CD4-positive, alpha-beta T cell treated with Interleukin-12 subunit alpha and Interleukin-12 subunit beta, for 1 hour (primary cell): ENCODE measurements around the gene ATOX1.
"Not testable (repeated sequence)": the region's sequence is repeated elsewhere in the genome, so short reads cannot be mapped to it uniquely, and the experiment has no call there.

Experiments used
- DNase-seq: peaks from one replicate; pipeline ENCODE4 v3.0.0-alpha.2; 2020

The ATOX1 gene, protein sequence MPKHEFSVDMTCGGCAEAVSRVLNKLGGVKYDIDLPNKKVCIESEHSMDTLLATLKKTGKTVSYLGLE

DNA sequence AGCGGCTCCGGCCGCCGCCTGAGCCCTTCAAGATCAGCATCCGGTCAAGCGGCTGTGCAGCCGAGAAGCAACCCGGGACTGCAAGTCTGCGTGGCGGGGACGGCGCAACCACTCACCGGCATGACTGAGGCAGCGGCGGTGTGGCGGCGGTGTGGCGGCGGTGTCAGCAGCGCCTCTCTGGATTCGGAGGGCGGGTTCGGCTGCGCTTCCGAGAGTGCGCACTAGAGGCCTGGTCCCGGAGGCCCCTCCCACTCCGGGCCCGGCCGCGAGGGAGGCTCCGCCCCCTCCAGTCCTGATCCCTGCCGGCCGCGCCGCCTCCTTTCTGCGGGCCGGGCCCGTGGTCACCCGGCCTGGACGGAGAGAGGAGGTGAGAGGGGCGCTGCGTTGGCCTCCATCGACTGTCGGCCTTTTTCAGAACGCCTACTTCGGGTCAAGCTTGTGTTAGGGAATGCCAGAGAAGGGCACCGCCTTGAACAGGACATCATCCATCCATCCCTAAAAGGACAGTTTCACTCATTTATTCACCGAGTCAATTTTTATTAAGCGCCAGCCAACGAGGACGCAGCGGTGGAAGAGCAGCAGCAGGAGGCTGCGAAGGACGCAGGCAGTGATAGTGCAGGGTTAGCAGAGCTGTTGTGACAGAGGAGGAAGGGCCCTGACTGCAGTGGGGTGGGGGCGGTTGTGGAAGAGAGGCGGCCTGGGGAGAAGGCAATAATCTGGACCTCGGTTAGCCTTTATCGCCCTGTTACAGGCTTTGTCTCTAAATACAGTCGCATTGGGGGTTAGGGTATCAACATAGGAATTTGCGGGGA, at the start of gene ATOX1:
Gene ATOX1, minus strand, starts transcription at position 202 of the 812 bp plus-strand sequence. Its CDS starts 80 bp downstream, at position 122.
- peak; percentile 92 for DNase-seq

DNA sequence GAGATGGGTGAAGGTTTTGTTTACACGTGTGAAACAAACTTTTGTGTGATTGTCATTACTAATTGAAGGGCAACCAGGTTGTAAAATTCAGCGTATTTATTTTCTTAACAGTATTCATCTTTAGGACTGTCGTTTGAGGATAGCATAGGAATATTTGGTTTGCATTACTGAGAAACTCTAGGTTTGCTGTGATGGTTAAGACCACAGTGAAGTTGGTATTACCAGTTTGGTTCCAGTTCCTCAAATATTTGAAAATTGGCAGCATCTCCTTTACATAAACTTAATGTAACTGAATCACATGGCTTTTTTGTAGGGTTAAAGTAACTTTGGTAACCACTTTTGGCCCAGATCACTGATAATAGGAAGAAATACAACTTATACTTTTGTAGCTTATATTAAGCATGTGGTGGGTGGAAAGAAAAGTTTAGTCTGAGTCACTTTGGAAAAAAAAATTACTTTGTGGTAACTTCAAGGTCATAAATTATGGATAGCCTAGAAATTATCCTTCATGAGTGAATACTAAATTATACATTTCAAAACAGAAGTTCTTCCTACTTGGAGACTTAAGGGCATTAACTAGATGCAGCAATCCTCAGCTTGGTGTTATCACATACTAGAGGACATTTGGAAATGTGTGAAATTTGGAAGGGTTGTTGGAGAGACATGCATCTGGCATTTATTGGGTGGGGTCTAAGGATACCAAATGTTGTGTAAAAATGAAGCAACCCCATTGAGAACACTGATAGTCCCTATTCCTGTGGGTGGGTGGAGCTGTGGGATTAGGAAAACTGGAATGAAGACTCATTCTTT, 47.2 kb upstream of the ATOX1 start:
- no peak for DNase-seq

DNA sequence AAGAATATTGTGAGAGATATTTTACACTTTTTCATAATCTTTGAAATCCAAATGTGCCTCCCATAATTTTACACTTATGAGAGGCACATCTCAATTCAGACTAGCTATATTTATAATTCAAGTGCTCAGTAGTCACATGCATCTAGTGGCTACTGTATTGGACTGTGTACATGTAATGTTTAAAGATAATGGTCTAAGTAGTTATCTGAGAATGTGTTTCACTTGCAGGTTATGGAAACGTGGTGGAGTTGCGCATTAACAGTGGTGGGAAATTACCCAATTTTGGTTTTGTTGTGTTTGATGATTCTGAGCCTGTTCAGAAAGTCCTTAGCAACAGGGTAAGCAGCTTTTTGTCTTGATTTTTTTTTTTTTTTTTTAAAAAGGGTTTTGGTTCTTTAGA, 42.1 kb upstream of the ATOX1 start:
- no peak for DNase-seq

DNA sequence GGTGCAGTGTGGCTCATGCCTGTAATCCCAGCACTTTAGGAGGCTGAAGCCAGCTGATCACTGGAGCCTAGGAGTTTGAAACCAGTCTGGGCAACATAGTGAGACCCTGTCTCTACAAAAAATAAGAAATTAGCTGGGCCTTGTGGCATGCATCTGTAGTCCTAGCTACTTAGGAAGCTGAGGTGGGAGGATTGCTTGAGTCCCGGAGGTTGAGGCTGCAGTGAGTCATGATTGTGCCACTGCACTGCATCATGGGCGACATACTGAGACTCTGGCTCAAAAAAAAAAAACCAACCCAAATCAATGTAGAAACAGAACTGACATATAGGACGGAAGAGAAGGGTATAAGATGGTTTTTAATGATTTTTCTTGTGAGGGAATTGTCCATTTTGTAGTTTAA, 41.0 kb upstream of the ATOX1 start:
- no peak for DNase-seq

DNA sequence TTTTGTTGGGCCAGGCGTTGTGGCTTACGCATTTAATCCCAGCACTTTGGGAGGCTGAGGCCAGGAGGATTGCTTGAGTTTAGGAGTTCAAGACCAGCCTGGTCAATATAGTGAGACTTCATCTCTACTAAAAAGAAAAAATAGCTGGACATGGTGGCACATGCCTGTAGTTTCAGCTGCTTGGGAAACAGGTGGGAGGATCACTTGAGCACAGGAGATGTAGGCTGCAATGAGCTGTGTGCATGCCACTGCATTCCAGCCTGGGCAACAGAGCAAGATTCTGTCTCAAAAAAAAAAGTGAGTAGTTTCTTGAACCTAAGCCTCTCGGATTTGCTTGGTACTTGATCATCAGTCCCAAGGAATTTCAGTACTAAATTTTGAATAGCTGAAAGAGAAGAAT, 40.2 kb upstream of the ATOX1 start:
- DNase-seq: no peak

- DNase-seq: no peak
These were observed 37.0 kb upstream of the ATOX1 start for GRCh38 chr5:151795426-151795825.

DNA sequence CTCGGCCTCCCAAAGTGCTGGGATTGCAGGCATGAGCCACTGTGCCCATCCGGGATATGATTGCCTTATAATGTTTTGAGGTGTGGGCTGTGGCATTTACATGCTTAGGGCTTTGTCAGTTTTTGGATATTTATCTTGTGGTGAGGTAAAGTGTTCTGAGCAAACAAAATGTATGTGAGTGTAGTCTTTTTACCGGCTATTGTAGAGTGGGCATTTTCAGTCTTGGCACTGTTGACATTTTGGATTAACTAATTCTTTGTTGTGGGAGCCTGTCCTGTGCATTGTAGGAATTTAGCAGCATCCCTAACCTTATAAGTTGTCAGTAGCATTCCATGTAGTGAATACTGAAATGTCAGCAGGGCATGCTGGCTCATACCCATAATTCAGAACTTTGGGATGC, 34.9 kb upstream of the ATOX1 start:
- DNase-seq: no peak

- no peak for DNase-seq
These were observed 29.4 kb upstream of the ATOX1 start for GRCh38 chr5:151787817-151788216.

- DNase-seq: no peak
These were observed 28.0 kb upstream of the ATOX1 start for GRCh38 chr5:151786468-151786867.

GRCh38 chr5:151784141-151784540, 25.7 kb upstream of the ATOX1 start:
- DNase-seq: no peak

- not testable (repeated sequence) for DNase-seq
These were observed 25.2 kb upstream of the ATOX1 start for GRCh38 chr5:151783664-151784063.

- DNase-seq: no peak
These were observed 22.8 kb upstream of the ATOX1 start for GRCh38 chr5:151781201-151781600.

GRCh38 chr5:151780348-151780747, 21.9 kb upstream of the ATOX1 start:
- no peak for DNase-seq

- no peak for DNase-seq
These were observed 21.2 kb upstream of the ATOX1 start for GRCh38 chr5:151779531-151780125.

DNA sequence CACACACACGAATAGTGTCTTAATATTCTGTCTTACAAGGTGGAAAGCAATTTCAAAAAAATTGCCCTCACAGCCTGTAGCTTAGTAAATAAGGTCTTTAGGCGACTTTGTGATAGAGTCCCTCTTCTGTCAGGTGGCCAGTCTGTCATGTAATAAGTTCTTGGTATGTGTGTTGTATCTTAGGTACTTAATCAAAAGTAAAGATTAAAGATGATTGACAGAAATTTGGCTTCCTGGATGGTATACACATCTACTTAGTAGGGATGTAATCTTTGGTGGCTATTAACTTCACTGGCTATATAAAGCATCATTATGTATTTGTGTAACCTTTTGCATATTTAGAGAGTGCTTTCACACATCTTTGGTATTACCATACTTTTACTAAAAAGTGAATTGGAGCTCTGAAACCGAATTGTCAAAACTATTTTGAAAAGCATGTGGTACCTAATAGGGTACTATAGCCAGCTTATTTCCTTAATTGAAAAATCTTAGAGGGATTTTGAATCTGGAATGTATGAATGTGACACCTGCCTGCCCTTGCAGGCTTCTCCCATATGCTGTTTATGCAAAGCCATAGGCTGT, 16.7 kb upstream of the ATOX1 start:
- DNase-seq: no peak

- DNase-seq: no peak
These were observed 15.5 kb upstream of the ATOX1 start for GRCh38 chr5:151773951-151774350.

GRCh38 chr5:151772846-151773561, 14.6 kb upstream of the ATOX1 start:
- peak; percentile 20 for DNase-seq

DNA sequence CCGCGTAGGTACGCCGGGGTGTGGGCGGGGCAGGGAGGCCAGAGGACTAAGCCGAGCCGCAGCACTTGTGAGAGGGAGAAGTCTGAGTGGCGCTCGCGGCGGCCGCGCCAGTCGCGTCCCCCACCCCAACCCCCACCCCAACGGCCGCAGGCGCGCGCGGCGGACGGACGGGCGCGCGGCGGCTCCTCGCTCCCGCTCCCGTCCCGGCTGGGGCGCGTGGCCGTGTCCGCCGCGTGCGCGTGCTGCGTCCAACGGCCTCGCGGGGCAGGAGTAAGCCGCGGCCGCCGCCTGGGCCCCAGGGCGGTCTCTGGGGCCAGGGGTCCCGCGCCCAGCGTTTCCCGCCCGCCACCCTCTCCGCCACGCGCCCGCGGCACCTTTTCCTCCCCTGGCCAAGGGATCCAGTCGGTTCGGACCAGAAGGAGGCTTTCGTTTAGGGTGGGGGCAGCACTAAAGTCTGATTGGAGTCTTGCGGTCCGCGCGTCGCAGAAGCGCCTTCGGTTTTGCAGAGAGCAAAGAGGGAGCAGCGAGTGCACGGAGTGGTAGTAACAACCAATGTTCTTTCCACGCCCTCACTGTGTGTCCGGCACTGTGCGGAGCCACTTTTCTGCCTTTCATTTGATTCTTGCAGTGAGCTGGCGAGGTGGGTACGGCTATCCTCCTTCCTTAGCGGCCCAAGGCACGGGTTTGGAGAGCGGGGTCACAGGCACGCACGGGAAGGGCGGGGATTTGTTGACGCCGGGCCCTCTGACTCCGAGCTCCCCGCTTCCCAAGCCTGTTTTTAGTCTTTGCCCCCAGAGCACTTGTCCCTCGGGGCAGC, 13.8 kb upstream of the ATOX1 start:
- peak; percentile 42 for DNase-seq

GRCh38 chr5:151771259-151772028, 13.0 kb upstream of the ATOX1 start, which contains the start of gene G3BP1:
Gene G3BP1 (plus strand): TSS chr5:151771954. CDS start chr5:151786621, 14,667 bp downstream.
- DNase-seq: peak; percentile 100
